A673 (cell line): ENCODE data around the gene FAM20B. TPM values are rescaled to one million over a fixed set of nuclear protein-coding genes. Genes with fewer than 3 reads are reported as not detected.

Experiments used
- BruUV-seq: library from RNA; stranded (reverse); fragments of 400-500 nt; replicated peaks from 2 replicates; lab custom pipeline; 2021; lab: Mats Ljungman, UMichigan
- CTCF ChIA-PET: fragments of 300-600 bp; sonication (Branson Sonifier 250); formaldehyde crosslinking; loops from one replicate; lab custom pipeline; 2022; ENCODE audit warnings: antibody characterized with exemption; lab: Charles Lee
- POLR2A ChIA-PET: fragments of 300-600 bp; sonication (Branson Sonifier 250); formaldehyde crosslinking; loops from one replicate; lab custom pipeline; 2022; ENCODE audit warnings: antibody characterized with exemption; ENCODE audit not compliant: low non-redundant PET; lab: Charles Lee
- DNase-seq: peaks from one replicate; pipeline ENCODE4 v3.0.0-alpha.2; 2015; ENCODE audit warnings: low spot score
- H3K27ac ChIP-seq: fragments of 200-600 bp; sonication (generic); 2 replicates; pipeline ENCODE4 v1.5.1; 2016; ENCODE audit warnings: mixed run types, low read depth, mild to moderate bottlenecking, mixed read lengths, antibody characterized with exemption, low read length; ENCODE audit not compliant: poor library complexity, severe bottlenecking
- H3K27me3 ChIP-seq: fragments of 200-600 bp; sonication (generic); replicated peaks from 2 replicates; pipeline ENCODE4 v1.6.1; 2017; ENCODE audit warnings: mixed run types, low read depth, mild to moderate bottlenecking, mixed read lengths, antibody characterized with exemption, low read length; ENCODE audit not compliant: insufficient read depth, poor library complexity
- H3K36me3 ChIP-seq: fragments of 200-600 bp; sonication (generic); 2 replicates; pipeline ENCODE4 v1.6.1; 2016; ENCODE audit warnings: mixed run types, mild to moderate bottlenecking, mixed read lengths, antibody characterized with exemption, low read length; ENCODE audit not compliant: insufficient read depth, poor library complexity, severe bottlenecking
- H3K4me1 ChIP-seq: fragments of 200-600 bp; sonication (generic); 2 replicates; pipeline ENCODE4 v1.6.1; 2017; ENCODE audit warnings: mixed run types, mild to moderate bottlenecking, mixed read lengths, antibody characterized with exemption, low read length; ENCODE audit not compliant: insufficient read depth, poor library complexity, severe bottlenecking
- H3K4me3 ChIP-seq: fragments of 200-600 bp; sonication (generic); 2 replicates; pipeline ENCODE4 v1.5.1; 2016; ENCODE audit warnings: low read depth, mixed run types, mild to moderate bottlenecking, mixed read lengths, low read length; ENCODE audit not compliant: poor library complexity, severe bottlenecking
- H3K9me3 ChIP-seq: fragments of 200-600 bp; sonication (generic); 2 replicates; pipeline ENCODE4 v1.6.1; 2016; ENCODE audit warnings: mixed run types, low read depth, mild to moderate bottlenecking, mixed read lengths, antibody characterized with exemption, low read length; ENCODE audit not compliant: poor library complexity, severe bottlenecking
- CTCF ChIP-seq: fragments of 300-800, 200-600 bp; sonication (generic); conservative IDR thresholded peaks from 2 replicates; pipeline ENCODE4 v1.5.1; 2017; ENCODE audit warnings: low read depth, mild to moderate bottlenecking, antibody characterized with exemption, low read length, moderate library complexity, mixed read lengths
- EZH2 ChIP-seq: fragments of 200-600 bp; sonication (generic); IDR thresholded peaks from 2 replicates; pipeline ENCODE4 v1.6.1; 2017; ENCODE audit warnings: borderline replicate concordance, low read depth, mild to moderate bottlenecking, mixed read lengths, antibody characterized with exemption, low read length; ENCODE audit not compliant: poor library complexity, severe bottlenecking
- intact Hi-C: fragments of 100-400 bp; cut with micrococcal nuclease; formaldehyde crosslinking; loops from one replicate; pipeline ENCODE4 v1.10.0; 2022; ENCODE audit not compliant: unreplicated experiment
- total RNA-seq: library from RNA; stranded (reverse); gene quantifications from 2 replicates; pipeline ENCODE4 v1.2.3, GENCODE V29; 2021

FAM20B gene
- total RNA-seq, 1 experiment from 2014 or later, result 43.3 TPM

DNA sequence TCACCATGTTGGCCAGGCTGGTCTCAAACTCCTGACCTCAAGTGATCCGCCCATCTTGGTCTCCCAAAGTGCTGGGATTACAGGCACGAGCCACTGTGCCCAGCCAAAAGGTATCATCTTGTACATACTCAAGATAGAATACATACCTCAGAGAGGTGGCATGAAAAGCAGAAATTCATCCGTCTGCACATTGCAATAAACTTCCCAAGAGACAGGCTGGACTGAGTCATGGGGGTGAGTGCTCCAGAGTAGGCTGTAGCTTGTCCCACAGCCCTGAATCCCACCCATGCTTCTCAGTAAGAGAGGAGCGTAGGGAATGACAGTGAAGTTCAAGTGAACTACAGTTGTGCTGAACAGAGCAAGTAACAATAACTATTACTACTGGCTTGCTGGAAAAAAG is 75.9 kb downstream of the FAM20B start:
- no peak overlapping the region for H3K4me3 ChIP-seq
- no peak overlapping the region for H3K27ac ChIP-seq
- BruUV-seq, result no TSS peak
- CTCF ChIA-PET, result no interaction called here
- DNase-seq, result no peak
- no peaks in the 10 kb centered on the region for H3K4me1 ChIP-seq
- no peaks in the 10 kb centered on the region for H3K27me3 ChIP-seq
- peaks cover 10% of the 10 kb centered on the region for H3K36me3 ChIP-seq
- intact Hi-C loops, result no loop called here
- TF ChIP-seq EZH2, result no peak
- TF ChIP-seq CTCF, result no peak
- H3K9me3 ChIP-seq, result no peaks in the 10 kb centered on the region
- POLR2A ChIA-PET, result no interaction called here

- intact Hi-C loops, result no loop called here
- Histone ChIP-seq H3K27me3 (no peaks in the 10 kb centered on the region), H3K4me3 (no peak overlapping the region), H3K27ac (no peak overlapping the region), H3K4me1 (no peaks in the 10 kb centered on the region), H3K9me3 (no peaks in the 10 kb centered on the region), H3K36me3 (peaks cover 12% of the 10 kb centered on the region)
- BruUV-seq, result no TSS peak
- ChIA-PET POLR2A (no interaction called here), CTCF (no interaction called here)
- TF ChIP-seq CTCF (no peak), EZH2 (no peak)
- no peak for DNase-seq
Observed at GRCh38 chr1:179103999-179104398, 78.3 kb downstream of the FAM20B start.

DNA sequence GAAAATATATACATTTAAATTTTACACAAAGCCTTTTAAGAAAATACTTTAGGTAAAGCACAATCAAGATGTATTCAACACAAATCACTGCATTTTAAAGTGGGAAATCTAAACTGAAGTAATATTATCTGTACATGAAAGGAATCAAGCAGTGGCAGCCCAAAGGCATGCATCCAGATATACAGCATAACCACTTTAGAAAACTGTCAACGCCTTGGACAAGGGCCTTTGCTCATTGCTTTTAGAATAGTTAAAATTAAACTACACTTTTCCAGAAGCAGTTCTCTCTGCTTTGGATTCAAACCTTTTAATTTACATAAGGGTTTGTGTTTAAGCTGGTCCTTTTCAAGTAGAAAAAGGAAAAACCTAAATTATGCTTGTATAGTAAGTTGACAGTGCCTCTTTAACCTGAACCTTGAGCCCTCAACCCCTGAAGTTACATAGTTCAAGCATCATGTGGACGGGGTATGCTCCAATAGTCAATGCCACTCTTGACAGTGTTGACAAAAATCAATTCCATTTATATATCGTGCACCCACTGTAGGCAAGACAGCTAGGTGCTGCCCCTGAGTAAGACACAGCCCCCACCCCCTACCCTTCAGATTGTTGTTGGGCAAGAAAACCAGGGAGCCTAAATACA is 79.0 kb downstream of the FAM20B start:
- POLR2A ChIA-PET, result no interaction called here

More for the DNA sequence above, 79.0 kb downstream of the FAM20B start:
- BruUV-seq, result no TSS peak
- no peak overlapping the region for H3K27ac ChIP-seq
- no peaks in the 10 kb centered on the region for H3K27me3 ChIP-seq
- intact Hi-C loops, result no loop called here
- no peaks in the 10 kb centered on the region for H3K9me3 ChIP-seq
- no peak for TF ChIP-seq CTCF
- DNase-seq, result no peak
- H3K36me3 ChIP-seq, result peaks cover 12% of the 10 kb centered on the region
- CTCF ChIA-PET, result no interaction called here
- no peaks in the 10 kb centered on the region for H3K4me1 ChIP-seq
- no peak overlapping the region for H3K4me3 ChIP-seq
